Parathyroid adenoma (tissue), 2 donors: ENCODE data around the gene NSMF.

Source experiments
- H2AFZ ChIP-seq: fragments of 300-600 bp; sonication (generic); one replicate; pipeline ENCODE4 v1.7.0; 2017; ENCODE audit warnings: antibody characterized with exemption, mild to moderate bottlenecking
- H3K27ac ChIP-seq: fragments of 300-600 bp; sonication (generic); one replicate; pipeline ENCODE4 v1.7.0; 2017
- H3K27me3 ChIP-seq: fragments of 300-600 bp; sonication (generic); one replicate; pipeline ENCODE4 v1.7.0; 2017; ENCODE audit warnings: low read length; ENCODE audit not compliant: control insufficient read depth, insufficient read depth
- H3K36me3 ChIP-seq: fragments of 300-600 bp; sonication (generic); one replicate; pipeline ENCODE4 v1.7.0; 2017; ENCODE audit warnings: low read length; ENCODE audit not compliant: control insufficient read depth, insufficient read depth
- H3K4me1 ChIP-seq: fragments of 300-600 bp; sonication (generic); one replicate; pipeline ENCODE4 v1.7.0; 2017; ENCODE audit warnings: control low read depth
- H3K4me2 ChIP-seq: fragments of 300-600 bp; sonication (generic); one replicate; pipeline ENCODE4 v1.7.0; 2017; ENCODE audit warnings: low read length
- H3K4me3 ChIP-seq: fragments of 300-600 bp; sonication (generic); one replicate; pipeline ENCODE4 v1.7.0; 2017; ENCODE audit warnings: low read depth, low read length
- H3K79me2 ChIP-seq: fragments of 300-600 bp; sonication (generic); one replicate; pipeline ENCODE4 v1.7.0; 2017; ENCODE audit warnings: control low read depth
- H3K9ac ChIP-seq: fragments of 300-600 bp; sonication (generic); one replicate; pipeline ENCODE4 v1.7.0; 2017; ENCODE audit warnings: mild to moderate bottlenecking
- H3K9me3 ChIP-seq: fragments of 300-600 bp; sonication (generic); one replicate; pipeline ENCODE4 v1.7.0; 2017; ENCODE audit warnings: low read length; ENCODE audit not compliant: control insufficient read depth
- TF ChIP-seq, protein P1 (sequence below): fragments of 300-600 bp; sonication (generic); IDR thresholded peaks from one replicate; pipeline ENCODE4 v1.7.0; 2017; ENCODE audit warnings: antibody characterized with exemption, mild to moderate bottlenecking
- donor health status: primary hyperparathyroidism.

The NSMF gene

GRCh38 chr9:137463931-137464290 is 4.8 kb upstream of the NSMF start:
- Histone ChIP-seq H3K27me3 (no peaks in the 10 kb centered on the region), H3K4me3 (no peak overlapping the region), H3K4me1 (no peaks in the 10 kb centered on the region), H3K27ac (no peak overlapping the region), H3K79me2 (no peaks in the 10 kb centered on the region), H3K9me3 (no peaks in the 10 kb centered on the region), H3K4me2 (no peak overlapping the region), H2AFZ (no peak overlapping the region), H3K9ac (no peak overlapping the region), H3K36me3 (no peaks in the 10 kb centered on the region)
- TF ChIP-seq, protein P1, sequence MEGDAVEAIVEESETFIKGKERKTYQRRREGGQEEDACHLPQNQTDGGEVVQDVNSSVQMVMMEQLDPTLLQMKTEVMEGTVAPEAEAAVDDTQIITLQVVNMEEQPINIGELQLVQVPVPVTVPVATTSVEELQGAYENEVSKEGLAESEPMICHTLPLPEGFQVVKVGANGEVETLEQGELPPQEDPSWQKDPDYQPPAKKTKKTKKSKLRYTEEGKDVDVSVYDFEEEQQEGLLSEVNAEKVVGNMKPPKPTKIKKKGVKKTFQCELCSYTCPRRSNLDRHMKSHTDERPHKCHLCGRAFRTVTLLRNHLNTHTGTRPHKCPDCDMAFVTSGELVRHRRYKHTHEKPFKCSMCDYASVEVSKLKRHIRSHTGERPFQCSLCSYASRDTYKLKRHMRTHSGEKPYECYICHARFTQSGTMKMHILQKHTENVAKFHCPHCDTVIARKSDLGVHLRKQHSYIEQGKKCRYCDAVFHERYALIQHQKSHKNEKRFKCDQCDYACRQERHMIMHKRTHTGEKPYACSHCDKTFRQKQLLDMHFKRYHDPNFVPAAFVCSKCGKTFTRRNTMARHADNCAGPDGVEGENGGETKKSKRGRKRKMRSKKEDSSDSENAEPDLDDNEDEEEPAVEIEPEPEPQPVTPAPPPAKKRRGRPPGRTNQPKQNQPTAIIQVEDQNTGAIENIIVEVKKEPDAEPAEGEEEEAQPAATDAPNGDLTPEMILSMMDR: no peak

- no peaks in the 10 kb centered on the region for H3K9me3 ChIP-seq
These were observed 4.1 kb upstream of the NSMF start for GRCh38 chr9:137462986-137463930.

GRCh38 chr9:137462396-137462985 is 3.4 kb upstream of the NSMF start:
- H3K36me3 ChIP-seq: no peaks in the 10 kb centered on the region
- no peak overlapping the region for H3K4me3 ChIP-seq
- H3K79me2 ChIP-seq: no peaks in the 10 kb centered on the region
- no peak overlapping the region for H3K9ac ChIP-seq
- H3K4me2 ChIP-seq: no peak overlapping the region
- no peak overlapping the region for H2AFZ ChIP-seq
- TF ChIP-seq, protein P1: no peak
- no peak overlapping the region for H3K27ac ChIP-seq
- no peaks in the 10 kb centered on the region for H3K4me1 ChIP-seq
- H3K9me3 ChIP-seq: no peaks in the 10 kb centered on the region
- no peaks in the 10 kb centered on the region for H3K27me3 ChIP-seq

More at GRCh38 chr9:137462986-137463930, 4.1 kb upstream of the NSMF start:
- Histone ChIP-seq H3K79me2 (no peaks in the 10 kb centered on the region), H3K4me2 (no peak overlapping the region), H3K4me3 (no peak overlapping the region), H3K27ac (no peak overlapping the region), H3K9ac (no peak overlapping the region), H3K36me3 (no peaks in the 10 kb centered on the region), H3K4me1 (no peaks in the 10 kb centered on the region), H3K27me3 (no peaks in the 10 kb centered on the region), H2AFZ (no peak overlapping the region)
- TF ChIP-seq, protein P1: no peak

DNA sequence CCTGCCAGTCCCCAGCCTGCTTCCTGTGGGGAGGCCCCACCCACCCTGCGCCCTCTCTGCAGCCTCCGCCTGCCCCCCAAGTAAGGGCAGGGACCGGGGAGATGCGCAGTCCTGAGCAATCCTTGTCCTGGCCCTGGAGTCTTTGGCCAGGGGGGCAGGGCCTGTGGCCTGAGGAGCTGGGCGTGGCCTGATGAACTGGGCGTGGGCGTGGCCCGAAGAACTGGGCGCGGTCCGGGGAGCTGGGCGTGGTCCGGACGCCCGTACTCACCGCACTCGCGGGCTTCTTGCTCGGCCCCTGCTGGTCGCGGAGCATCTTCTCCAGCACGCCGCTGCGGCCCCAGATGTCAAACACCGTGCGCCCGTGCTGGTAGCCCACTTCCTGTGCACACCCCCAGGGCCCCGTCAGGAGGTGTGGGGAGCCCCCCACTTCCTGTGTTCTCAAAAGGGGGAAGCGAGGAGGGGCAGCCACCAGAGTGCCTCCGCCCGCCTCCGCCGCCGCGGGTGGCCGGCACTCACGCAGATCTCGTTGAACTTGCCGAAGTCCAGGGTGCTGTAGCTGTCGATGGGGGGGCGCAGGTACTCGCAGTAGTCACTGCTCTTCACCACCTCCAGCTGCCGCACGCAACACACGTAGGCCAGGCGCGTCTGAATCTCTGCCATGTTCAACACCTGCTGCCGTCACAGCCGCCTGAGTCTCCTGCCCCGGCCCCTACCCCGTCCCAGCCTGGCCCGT is 2.7 kb upstream of the NSMF start:
- no peak overlapping the region for H3K4me2 ChIP-seq
- no peaks in the 10 kb centered on the region for H3K36me3 ChIP-seq
- H3K79me2 ChIP-seq: no peaks in the 10 kb centered on the region
- TF ChIP-seq, protein P1: no peak
- no peak overlapping the region for H2AFZ ChIP-seq
- H3K4me3 ChIP-seq: no peak overlapping the region
- H3K9ac ChIP-seq: no peak overlapping the region
- no peaks in the 10 kb centered on the region for H3K4me1 ChIP-seq
- no peaks in the 10 kb centered on the region for H3K27me3 ChIP-seq
- H3K9me3 ChIP-seq: no peaks in the 10 kb centered on the region
- no peak overlapping the region for H3K27ac ChIP-seq
